Activated CD4-positive, alpha-beta T cell treated with anti-CD3 and anti-CD28 coated beads, Interleukin-2, amount 10 ng/mL, durations not matched to agents 7 days and 5 days (primary cell): ENCODE measurements around the gene MAP2K7. TPM values are rescaled to one million over a fixed set of nuclear protein-coding genes. Genes with fewer than 3 reads are reported as not detected.
A peak's percentile ranks its signal among the peaks of the same experiment; 100 is the strongest.
"Not testable (repeated sequence)": the region's sequence is repeated elsewhere in the genome, so short reads cannot be mapped to it uniquely, and the experiment has no call there.

Experiments
- CTCF ChIA-PET: fragments of 350-600 bp; sonication (Branson Sonifier 250); formaldehyde crosslinking; loops from one replicate; lab custom pipeline; 2021; ENCODE audit warnings: antibody characterized with exemption; lab: Charles Lee
- POLR2A ChIA-PET: fragments of 350-600 bp; sonication (Branson Sonifier 250); formaldehyde crosslinking; loops from one replicate; lab custom pipeline; 2021; ENCODE audit warnings: antibody characterized with exemption; lab: Charles Lee
- DNase-seq: peaks from one replicate; pipeline ENCODE4 v3.0.0-alpha.2; 2020
- H3K27ac Mint-ChIP-seq: one replicate; pipeline ENCODE4 v1.8.0; 2021; ENCODE audit warnings: mild to moderate bottlenecking, moderate library complexity, mixed read lengths
- H3K27me3 Mint-ChIP-seq: one replicate; pipeline ENCODE4 v1.8.0; 2021; ENCODE audit warnings: mixed read lengths
- H3K36me3 Mint-ChIP-seq: one replicate; pipeline ENCODE4 v1.8.0; 2021; ENCODE audit warnings: low read depth, mixed read lengths
- H3K4me1 Mint-ChIP-seq: one replicate; pipeline ENCODE4 v1.8.0; 2021; ENCODE audit warnings: mixed read lengths
- H3K4me3 Mint-ChIP-seq: one replicate; pipeline ENCODE4 v1.8.0; 2021; ENCODE audit warnings: mild to moderate bottlenecking, moderate library complexity, mixed read lengths
- H3K9me3 Mint-ChIP-seq: one replicate; pipeline ENCODE4 v1.8.0; 2021; ENCODE audit warnings: mixed read lengths
- total RNA-seq, 2 experiments: library from RNA; stranded (reverse); gene quantifications; one replicate each; pipeline ENCODE4 v1.2.3, GENCODE V29; 2021

The MAP2K7 gene
- total RNA-seq, 2 experiments from 2014 or later = 44.1 to 45.6 TPM

GRCh38 chr19:7879111-7879807, 24.4 kb upstream of the MAP2K7 start:
- POLR2A ChIA-PET = no interaction called here
- no peak overlapping the region for H3K27ac Mint-ChIP-seq
- H3K4me1 Mint-ChIP-seq = peaks cover 9% of the 10 kb centered on the region
- no peaks in the 10 kb centered on the region for H3K9me3 Mint-ChIP-seq
- CTCF ChIA-PET = interaction anchor here (1.4 to 1.5 kb wide), 2 partner anchors 10 to 26 kb away, joined by 4 to 8 read pairs; no protein-coding TSS in a partner anchor
- no peaks in the 10 kb centered on the region for H3K36me3 Mint-ChIP-seq
- DNase-seq = no peak
- H3K4me3 Mint-ChIP-seq = no peak overlapping the region
- H3K27me3 Mint-ChIP-seq = peaks cover 14% of the 10 kb centered on the region

GRCh38 chr19:7879836-7880235, 23.8 kb upstream of the MAP2K7 start:
- ChIA-PET CTCF (interaction anchor here (1.4 to 1.5 kb wide), 2 partner anchors 10 to 26 kb away, joined by 4 to 8 read pairs; no protein-coding TSS in a partner anchor), POLR2A (no interaction called here)
- Mint-ChIP-seq H3K4me1 (peaks cover 7% of the 10 kb centered on the region), H3K27ac (no peak overlapping the region), H3K4me3 (no peak overlapping the region), H3K27me3 (peaks cover 10% of the 10 kb centered on the region), H3K9me3 (no peaks in the 10 kb centered on the region), H3K36me3 (no peaks in the 10 kb centered on the region)
- peak; percentile 35 for DNase-seq

GRCh38 chr19:7881910-7882309, 21.8 kb upstream of the MAP2K7 start:
- no peak overlapping the region for H3K27ac Mint-ChIP-seq
- no peak overlapping the region for H3K4me3 Mint-ChIP-seq
- DNase-seq = no peak
- no peaks in the 10 kb centered on the region for H3K36me3 Mint-ChIP-seq
- H3K27me3 Mint-ChIP-seq = peaks cover 2% of the 10 kb centered on the region
- H3K9me3 Mint-ChIP-seq = no peaks in the 10 kb centered on the region
- POLR2A ChIA-PET = no interaction called here
- CTCF ChIA-PET = interaction anchor here (0.5 to 2.3 kb wide), 4 partner anchors 13 to 20 kb away, joined by 3 to 7 read pairs (median 4); no protein-coding TSS in a partner anchor
- peaks cover 3% of the 10 kb centered on the region for H3K4me1 Mint-ChIP-seq

- Mint-ChIP-seq H3K27me3 (peaks cover 3% of the 10 kb centered on the region), H3K4me1 (peaks cover 3% of the 10 kb centered on the region), H3K36me3 (no peaks in the 10 kb centered on the region), H3K27ac (no peak overlapping the region), H3K4me3 (no peak overlapping the region), H3K9me3 (no peaks in the 10 kb centered on the region)
- no peak for DNase-seq
- POLR2A ChIA-PET = no interaction called here
- CTCF ChIA-PET = interaction anchor here (0.6 to 2.3 kb wide), 6 partner anchors 11 to 1226 kb away, joined by 3 to 7 read pairs (median 3); partner anchors contain the start of gene MAP2K7
Observed at GRCh38 chr19:7883105-7883504, 20.6 kb upstream of the MAP2K7 start.

GRCh38 chr19:7883796-7884570, 19.7 kb upstream of the MAP2K7 start:
- H3K9me3 Mint-ChIP-seq = no peaks in the 10 kb centered on the region
- no peaks in the 10 kb centered on the region for H3K36me3 Mint-ChIP-seq
- H3K27me3 Mint-ChIP-seq = peaks cover 7% of the 10 kb centered on the region
- H3K27ac Mint-ChIP-seq = no peak overlapping the region
- H3K4me1 Mint-ChIP-seq = peaks cover 6% of the 10 kb centered on the region
- no peak for DNase-seq
- ChIA-PET POLR2A (no interaction called here), CTCF (interaction anchor here (0.6 to 2.3 kb wide), 6 partner anchors 10 to 1225 kb away, joined by 3 to 7 read pairs (median 3); partner anchors contain the start of gene MAP2K7)
- no peak overlapping the region for H3K4me3 Mint-ChIP-seq

GRCh38 chr19:7885818-7886217, 17.9 kb upstream of the MAP2K7 start:
- ChIA-PET POLR2A (no interaction called here), CTCF (interaction anchor here (1.0 kb wide), 1 partner anchor 17 kb away, joined by 4 read pairs; no protein-coding TSS in a partner anchor)
- H3K4me3 Mint-ChIP-seq = no peak overlapping the region
- H3K4me1 Mint-ChIP-seq = peaks cover 7% of the 10 kb centered on the region
- no peak for DNase-seq
- no peak overlapping the region for H3K27ac Mint-ChIP-seq
- peaks cover 11% of the 10 kb centered on the region for H3K27me3 Mint-ChIP-seq
- no peaks in the 10 kb centered on the region for H3K9me3 Mint-ChIP-seq
- H3K36me3 Mint-ChIP-seq = no peaks in the 10 kb centered on the region

- Mint-ChIP-seq H3K27me3 (peaks cover 14% of the 10 kb centered on the region), H3K27ac (no peak overlapping the region), H3K36me3 (no peaks in the 10 kb centered on the region), H3K4me3 (no peak overlapping the region), H3K4me1 (peaks cover 7% of the 10 kb centered on the region), H3K9me3 (no peaks in the 10 kb centered on the region)
- DNase-seq = no peak
- POLR2A ChIA-PET = no interaction called here
- CTCF ChIA-PET = interaction anchor here (1.0 to 2.1 kb wide), 4 partner anchors 10 to 30 kb away, joined by 3 to 7 read pairs (median 4); partner anchors contain the start of gene MAP2K7
Observed at GRCh38 chr19:7887408-7888144, 16.1 kb upstream of the MAP2K7 start.

- Mint-ChIP-seq H3K27me3 (peaks cover 14% of the 10 kb centered on the region), H3K9me3 (no peaks in the 10 kb centered on the region), H3K36me3 (no peaks in the 10 kb centered on the region), H3K27ac (no peak within 1 kb of the TSS), H3K4me3 (no peak within 1 kb of the TSS), H3K4me1 (peaks cover 7% of the 10 kb centered on the region)
- DNase-seq = no peak
- POLR2A ChIA-PET = no interaction called here
- CTCF ChIA-PET = interaction anchor here (1.0 to 2.1 kb wide), 4 partner anchors 10 to 29 kb away, joined by 3 to 7 read pairs (median 4); partner anchors contain the start of gene MAP2K7
Observed at GRCh38 chr19:7888145-7888825, 15.4 kb upstream of the MAP2K7 start, which contains the start of gene LRRC8E. Gene LRRC8E (plus strand): TSS chr19:7888510. CDS start chr19:7895604, 7,094 bp downstream.

GRCh38 chr19:7888826-7889217, 14.9 kb upstream of the MAP2K7 start:
- Mint-ChIP-seq H3K9me3 (no peaks in the 10 kb centered on the region), H3K36me3 (no peaks in the 10 kb centered on the region), H3K27ac (no peak overlapping the region), H3K4me1 (peaks cover 6% of the 10 kb centered on the region), H3K27me3 (peaks cover 14% of the 10 kb centered on the region), H3K4me3 (no peak overlapping the region)
- DNase-seq = no peak
- CTCF ChIA-PET = no interaction called here
- POLR2A ChIA-PET = no interaction called here

- H3K36me3 Mint-ChIP-seq, H3K4me1 Mint-ChIP-seq, POLR2A ChIA-PET, H3K9me3 Mint-ChIP-seq, H3K4me3 Mint-ChIP-seq, H3K27ac Mint-ChIP-seq, DNase-seq: not testable (repeated sequence)
- H3K27me3 Mint-ChIP-seq = peaks cover 11% of the 10 kb centered on the region
- CTCF ChIA-PET = interaction anchor here (2.4 kb wide), 1 partner anchor 10 kb away, joined by 6 read pairs; the partner anchor contains the start of gene MAP2K7
Observed at GRCh38 chr19:7893362-7894101, 10.1 kb upstream of the MAP2K7 start.

- Mint-ChIP-seq H3K27me3 (peaks cover 7% of the 10 kb centered on the region), H3K36me3 (no peaks in the 10 kb centered on the region), H3K9me3 (no peaks in the 10 kb centered on the region), H3K4me3 (no peak overlapping the region), H3K27ac (no peak overlapping the region), H3K4me1 (no peaks in the 10 kb centered on the region)
- ChIA-PET POLR2A (no interaction called here), CTCF (interaction anchor here (0.6 to 2.4 kb wide), 3 partner anchors 9 to 23 kb away, joined by 3 to 6 read pairs (median 3); partner anchors contain the start of gene MAP2K7)
- DNase-seq = no peak
Observed at GRCh38 chr19:7894612-7895309, 8.9 kb upstream of the MAP2K7 start.
